Cardiac muscle cell (in vitro differentiated cells and primary cell): Measurements from ENCODE around the gene ADGRG3. TPM values are rescaled to one million over a fixed set of nuclear protein-coding genes. Genes with fewer than 3 reads are reported as not detected.

Source experiments
- DNase-seq, 2 donors: peaks; one replicate each; pipeline versions ENCODE4 v3.0.0 to v3.0.0-alpha.2; 2010 to 2017; ENCODE audit warnings: low read depth in 1 of 2, low spot score in 1 of 2
- H3K27ac ChIP-seq: fragments of 200-600 bp; sonication (generic); 2 replicates; pipeline ENCODE4 v1.5.1; 2016
- H3K27me3 ChIP-seq: fragments of 200-600 bp; sonication (generic); 2 replicates; pipeline ENCODE4 v1.6.0; 2016; ENCODE audit warnings: control low read depth
- H3K36me3 ChIP-seq: fragments of 200-600 bp; sonication (generic); 2 replicates; pipeline ENCODE4 v1.5.1; 2016; ENCODE audit warnings: control low read depth
- H3K4me1 ChIP-seq: fragments of 200-600 bp; sonication (generic); 2 replicates; pipeline ENCODE4 v1.8.1; 2017; ENCODE audit warnings: low read depth, mild to moderate bottlenecking, mixed run types
- H3K4me3 ChIP-seq: fragments of 200-600 bp; sonication (generic); 2 replicates; pipeline ENCODE4 v1.5.1; 2016; ENCODE audit warnings: mild to moderate bottlenecking
- H3K9me3 ChIP-seq: fragments of 200-600 bp; sonication (generic); 2 replicates; pipeline ENCODE4 v1.5.1; 2017; ENCODE audit warnings: low read depth, mild to moderate bottlenecking, control low read depth
- CTCF ChIP-seq: IDR thresholded peaks from 2 replicates; pipeline ENCODE4 v1.5.1; 2012; ENCODE audit warnings: low read depth, mild to moderate bottlenecking, low read length
- polyA plus RNA-seq: library from polyadenylated mRNA; unstranded; fragments of >200 nt; fragmentation: Nextera tagmentation; extraction: Ambion mirVana; gene quantifications from 2 replicates; pipeline ENCODE4 v1.2.1, GENCODE V29; 2016
- total RNA-seq: library from RNA; depleted of rRNA; stranded (reverse); fragments of >200 nt; gene quantifications from 2 replicates; pipeline ENCODE4 v1.2.3, GENCODE V29; 2016

The ADGRG3 gene
- total and polyA plus RNA-seq, 2 experiments from 2014 or later, result not detected

DNA sequence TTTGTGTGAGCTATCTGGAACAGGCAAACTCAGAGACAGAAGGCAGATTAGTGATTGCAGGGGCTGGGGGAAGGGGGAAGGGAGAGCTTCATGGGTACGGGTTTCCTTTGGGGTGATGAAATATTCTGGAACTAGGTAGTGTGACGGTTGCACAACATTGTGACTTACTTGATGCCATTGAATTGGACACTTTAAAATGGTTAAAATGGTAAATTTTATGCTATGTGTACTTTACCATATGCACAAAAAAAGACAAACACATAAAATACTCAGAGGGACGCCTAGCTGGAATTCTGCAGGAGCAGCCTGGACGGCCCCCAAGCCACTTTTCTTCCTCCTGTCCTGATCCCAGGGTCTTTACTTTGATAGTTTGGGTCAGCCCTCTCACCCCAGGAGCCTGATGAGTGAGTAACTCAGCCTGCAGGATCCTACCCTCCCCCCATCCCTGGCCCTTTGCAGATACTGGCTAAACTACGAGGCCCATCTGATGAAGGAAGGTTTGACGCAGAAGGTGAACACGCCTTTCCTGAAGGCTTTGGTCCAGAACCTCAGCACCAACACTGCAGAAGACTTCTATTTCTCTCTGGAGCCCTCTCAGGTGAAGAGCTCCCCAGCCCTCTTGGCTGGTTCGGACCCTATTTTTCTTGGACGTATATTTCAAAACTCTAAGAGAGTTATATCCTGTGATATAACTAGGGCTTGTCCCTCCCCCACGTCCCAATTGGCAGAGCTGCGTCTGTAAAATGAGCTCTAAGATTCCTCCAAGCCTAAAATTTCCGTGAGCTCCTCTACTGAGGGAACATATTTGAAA, 7.8 kb downstream of the ADGRG3 start:
- H3K4me1 ChIP-seq, result peaks cover 20% of the 10 kb centered on the region
- H3K9me3 ChIP-seq, result no peaks in the 10 kb centered on the region
- no peaks in the 10 kb centered on the region for H3K27me3 ChIP-seq
- H3K4me3 ChIP-seq, result no peak overlapping the region
- no peaks in the 10 kb centered on the region for H3K36me3 ChIP-seq
- peak; percentile 35 to 50 for DNase-seq
- no peak for TF ChIP-seq CTCF
- H3K27ac ChIP-seq, result no peak overlapping the region

DNA sequence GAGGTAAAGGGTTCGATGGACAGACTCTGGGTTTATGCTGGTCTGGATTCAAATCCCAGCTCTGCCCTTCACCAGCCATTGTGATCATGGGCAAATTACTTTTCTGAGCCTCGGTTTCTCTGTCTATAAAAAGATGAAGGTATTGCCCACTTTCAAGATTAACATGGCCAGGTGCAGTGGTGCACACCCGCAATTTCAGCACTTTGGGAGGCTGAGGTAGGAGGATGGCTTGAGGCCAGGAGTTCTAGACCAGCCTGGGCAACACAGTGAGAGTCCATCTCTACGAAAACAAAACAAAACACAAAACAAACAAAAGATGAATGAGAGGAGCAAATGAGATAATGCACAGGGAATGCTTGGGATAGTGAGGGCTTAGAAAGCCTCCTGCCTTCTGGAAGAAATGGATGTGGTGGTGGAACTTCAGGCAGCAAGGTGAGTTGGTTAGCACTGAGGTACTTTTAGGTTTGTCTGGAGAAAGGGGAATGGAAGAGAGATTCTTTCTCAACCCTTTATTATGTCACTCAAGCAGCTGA, 8.5 kb downstream of the ADGRG3 start:
- peaks cover 20% of the 10 kb centered on the region for H3K4me1 ChIP-seq

GRCh38 chr16:57677622-57678369, 9.7 kb downstream of the ADGRG3 start:
- Histone ChIP-seq H3K4me1 (peaks cover 20% of the 10 kb centered on the region), H3K27me3 (no peaks in the 10 kb centered on the region), H3K4me3 (no peak overlapping the region), H3K27ac (peak overlapping the region; percentile 8), H3K36me3 (no peaks in the 10 kb centered on the region), H3K9me3 (no peaks in the 10 kb centered on the region)
- no peak for TF ChIP-seq CTCF
- DNase-seq, result no peak

More for the DNA sequence above, 8.5 kb downstream of the ADGRG3 start:
- H3K27ac ChIP-seq, result no peak overlapping the region
- H3K4me3 ChIP-seq, result no peak overlapping the region
- TF ChIP-seq CTCF, result no peak
- no peaks in the 10 kb centered on the region for H3K36me3 ChIP-seq
- no peaks in the 10 kb centered on the region for H3K27me3 ChIP-seq
- DNase-seq, result no peak
- no peaks in the 10 kb centered on the region for H3K9me3 ChIP-seq

DNA sequence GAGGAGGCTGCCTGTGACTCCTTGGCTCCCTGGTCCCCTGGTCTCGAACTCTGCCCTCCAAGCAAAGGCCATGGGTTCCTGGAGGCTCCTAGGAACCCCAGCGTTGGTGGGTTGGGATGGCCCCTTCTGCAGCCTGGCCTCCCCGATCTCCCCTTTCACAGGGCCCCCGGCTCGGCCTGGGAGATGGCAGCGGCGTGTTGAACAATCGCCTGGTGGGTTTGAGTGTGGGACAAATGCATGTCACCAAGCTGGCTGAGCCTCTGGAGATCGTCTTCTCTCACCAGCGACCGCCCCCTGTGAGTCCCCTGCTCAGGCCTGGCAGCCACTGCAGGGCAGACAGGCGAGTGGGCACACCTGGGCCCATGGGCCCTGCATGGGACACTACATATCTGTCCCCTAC, 10.9 kb downstream of the ADGRG3 start:
- peak in 1 of 2 donors; percentile 28 for DNase-seq
- no peak overlapping the region for H3K4me3 ChIP-seq
- H3K27ac ChIP-seq, result no peak overlapping the region
- H3K4me1 ChIP-seq, result peaks cover 20% of the 10 kb centered on the region
- H3K9me3 ChIP-seq, result no peaks in the 10 kb centered on the region
- no peaks in the 10 kb centered on the region for H3K27me3 ChIP-seq
- no peak for TF ChIP-seq CTCF
- H3K36me3 ChIP-seq, result no peaks in the 10 kb centered on the region

DNA sequence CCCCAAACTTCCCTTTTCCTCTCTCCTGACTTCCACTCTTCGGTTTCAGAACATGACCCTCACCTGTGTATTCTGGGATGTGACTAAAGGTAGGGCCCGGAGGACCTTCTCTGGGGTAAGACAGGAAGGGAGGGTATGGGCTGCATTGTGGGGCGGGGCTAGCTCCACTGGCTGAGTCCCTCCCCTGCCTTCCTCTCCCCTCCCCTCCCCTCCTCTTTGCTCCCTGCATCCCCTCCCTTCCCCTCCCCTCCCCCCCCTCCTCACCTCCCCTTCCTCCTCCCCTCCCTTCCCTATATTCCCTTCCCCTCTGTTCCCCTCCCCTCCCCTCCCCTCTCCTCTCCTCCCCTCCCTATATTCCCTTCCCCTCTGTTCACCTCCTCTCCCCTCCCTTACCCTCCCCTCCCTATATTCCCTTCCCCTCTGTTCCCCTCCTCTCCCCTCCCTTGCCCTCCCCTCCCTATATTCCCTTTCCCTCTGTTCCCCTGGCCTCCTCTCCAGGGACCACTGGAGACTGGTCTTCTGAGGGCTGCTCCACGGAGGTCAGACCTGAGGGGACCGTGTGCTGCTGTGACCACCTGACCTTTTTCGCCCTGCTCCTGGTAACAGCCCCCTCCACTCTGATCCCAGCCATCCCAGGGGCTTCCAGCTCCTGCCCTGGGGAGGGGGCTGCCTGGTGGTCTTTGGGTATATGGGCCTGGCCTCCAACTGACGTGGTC, 11.8 kb downstream of the ADGRG3 start:
- Histone ChIP-seq H3K27ac (no peak overlapping the region), H3K4me3 (no peak overlapping the region), H3K9me3 (no peaks in the 10 kb centered on the region), H3K4me1 (peaks cover 20% of the 10 kb centered on the region), H3K36me3 (no peaks in the 10 kb centered on the region), H3K27me3 (no peaks in the 10 kb centered on the region)
- DNase-seq, result no peak
- TF ChIP-seq CTCF, result no peak
